ENCODE data around the gene NOS1. TPM values are rescaled to one million over a fixed set of nuclear protein-coding genes. Genes with fewer than 3 reads are reported as not detected.

NOS1 gene
- total RNA-seq, 1 donor from 2014 or later, result under 0.01 TPM

- no peak for TF ChIP-seq CTCF (conservative IDR thresholded peaks at IDR 0.05; ENCODE audit: low read depth, low read length)
- no peak overlapping the region for H3K4me3 ChIP-seq (ENCODE audit: low read depth, low read length)
- DNase-seq (ENCODE audit: low read depth), result no peak
Observed at GRCh38 chr12:117172168-117172567, 189.3 kb downstream of the NOS1 start.

GRCh38 chr12:117171499-117172162, 189.8 kb downstream of the NOS1 start:
- no peak for DNase-seq (ENCODE audit: low read depth)
- no peak for TF ChIP-seq CTCF (conservative IDR thresholded peaks at IDR 0.05; ENCODE audit: low read depth, low read length)
- no peak overlapping the region for H3K4me3 ChIP-seq (ENCODE audit: low read depth, low read length)

- no peak for TF ChIP-seq CTCF (conservative IDR thresholded peaks at IDR 0.05; ENCODE audit: low read depth, low read length)
- H3K4me3 ChIP-seq (ENCODE audit: low read depth, low read length), result no peak overlapping the region
- no peak for DNase-seq (ENCODE audit: low read depth)
Observed at GRCh38 chr12:117169548-117169947, 191.9 kb downstream of the NOS1 start.

GRCh38 chr12:117168976-117169375, 192.4 kb downstream of the NOS1 start:
- no peak for DNase-seq (ENCODE audit: low read depth)
- no peak for TF ChIP-seq CTCF (conservative IDR thresholded peaks at IDR 0.05; ENCODE audit: low read depth, low read length)
- H3K4me3 ChIP-seq (ENCODE audit: low read depth, low read length), result no peak overlapping the region

- DNase-seq (ENCODE audit: low read depth), result no peak
- TF ChIP-seq CTCF (conservative IDR thresholded peaks at IDR 0.05; ENCODE audit: low read depth, low read length), result no peak
- H3K4me3 ChIP-seq (ENCODE audit: low read depth, low read length), result no peak overlapping the region
Observed at GRCh38 chr12:117167769-117168168, 193.7 kb downstream of the NOS1 start.

GRCh38 chr12:117166107-117166506, 195.3 kb downstream of the NOS1 start:
- no peak for TF ChIP-seq CTCF (conservative IDR thresholded peaks at IDR 0.05; ENCODE audit: low read depth, low read length)
- H3K4me3 ChIP-seq (ENCODE audit: low read depth, low read length), result no peak overlapping the region
- DNase-seq (ENCODE audit: low read depth), result no peak

- TF ChIP-seq CTCF (conservative IDR thresholded peaks at IDR 0.05; ENCODE audit: low read depth, low read length), result no peak
- DNase-seq (ENCODE audit: low read depth), result no peak
- H3K4me3 ChIP-seq (ENCODE audit: low read depth, low read length), result no peak overlapping the region
Observed at GRCh38 chr12:117165342-117165741, 196.1 kb downstream of the NOS1 start.

Data from epithelial cell of proximal tubule (primary cell).